K562 (cell line): Measurements from ENCODE around the gene SLC34A3. TPM values are rescaled to one million over a fixed set of nuclear protein-coding genes. Genes with fewer than 3 reads are reported as not detected.

ENCODE experiments used
- GABPB1 ChIP-seq: sonication (generic); formaldehyde crosslinking; IDR thresholded peaks from 2 replicates; pipeline ENCODE4 v1.8.0; 2022; ENCODE audit warnings: mild to moderate bottlenecking, missing genetic modification reagents
- GATAD2A ChIP-seq: fragments of 450-650 bp; IDR thresholded peaks from 2 replicates; pipeline ENCODE4 v1.6.1; 2017
- HDAC3 ChIP-seq: fragments of 450-650 bp; IDR thresholded peaks from 2 replicates; pipeline ENCODE4 v1.6.1; 2018; ENCODE audit warnings: borderline replicate concordance, mild to moderate bottlenecking, moderate library complexity; ENCODE audit not compliant: partially characterized antibody
- HLTF ChIP-seq: fragments of 450-650 bp; IDR thresholded peaks from 2 replicates; pipeline ENCODE4 v1.6.1; 2016
- HNRNPL ChIP-seq: fragments of 200-400 bp; formaldehyde crosslinking; IDR thresholded peaks from 2 replicates; pipeline ENCODE4 v1.6.1; 2017; ENCODE audit warnings: low read depth, mild to moderate bottlenecking, low read length
- KAT7 ChIP-seq: sonication (generic); formaldehyde crosslinking; IDR thresholded peaks from 2 replicates; pipeline ENCODE4 v1.8.0; 2022; ENCODE audit warnings: missing genetic modification reagents, mild to moderate bottlenecking, borderline replicate concordance
- MAZ ChIP-seq, 2 experiments: fragments of 450-650 bp in 1 of 2; sonication (generic) in 1 of 2; formaldehyde crosslinking; IDR thresholded peaks in 1 of 2; conservative IDR thresholded peaks in 1 of 2; 2 replicates each; pipeline versions ENCODE4 v1.4.0 to v1.5.0; 2020; ENCODE audit warnings: mild to moderate bottlenecking in 1 of 2, missing genetic modification reagents in 1 of 2
- MTA3 ChIP-seq: fragments of 450-650 bp; formaldehyde crosslinking; IDR thresholded peaks from 2 replicates; pipeline ENCODE4 v1.6.1; 2017; ENCODE audit warnings: mild to moderate bottlenecking, borderline replicate concordance
- NFYB ChIP-seq: IDR thresholded peaks from 2 replicates; pipeline ENCODE4 v1.6.1; 2011; ENCODE audit warnings: mild to moderate bottlenecking, moderate library complexity; ENCODE audit not compliant: insufficient read length; ENCODE audit errors: extremely low read depth
- PHB2 ChIP-seq: fragments of 450-650 bp; IDR thresholded peaks from 2 replicates; pipeline ENCODE4 v1.6.1; 2017; ENCODE audit warnings: low read depth
- RBM22 ChIP-seq: fragments of 200-400 bp; formaldehyde crosslinking; IDR thresholded peaks from 2 replicates; pipeline ENCODE4 v1.6.1; 2018; ENCODE audit warnings: low read length, low read depth; ENCODE audit not compliant: poor library complexity, severe bottlenecking
- RCOR1 ChIP-seq, 2 experiments: IDR thresholded peaks; 2 replicates each; pipeline ENCODE4 v1.6.1; 2012; ENCODE audit warnings: low read depth in 2 of 2, low read length in 2 of 2, borderline replicate concordance in 1 of 2, improper control_type of control experiment in 1 of 2
- SRSF9 ChIP-seq: fragments of 200-400 bp; formaldehyde crosslinking; IDR thresholded peaks from 2 replicates; pipeline ENCODE4 v1.6.1; 2017; ENCODE audit warnings: low read depth, low read length, borderline replicate concordance
- SUPT5H ChIP-seq: fragments of 450-650 bp; IDR thresholded peaks from 2 replicates; pipeline ENCODE4 v1.6.1; 2016
- TGIF2 ChIP-seq: sonication (generic); formaldehyde crosslinking; IDR thresholded peaks from 2 replicates; pipeline ENCODE4 v1.8.1; 2022; ENCODE audit warnings: mild to moderate bottlenecking, missing genetic modification reagents, moderate library complexity
- TRIM28 ChIP-seq: fragments of 450-650 bp; IDR thresholded peaks from 2 replicates; pipeline ENCODE4 v1.6.1; 2017
- XRCC4 ChIP-seq: IDR thresholded peaks from one replicate; pipeline ENCODE4 v1.6.1; 2011; ENCODE audit not compliant: insufficient read depth, insufficient read length; ENCODE audit errors: extremely low read depth
- YBX1 ChIP-seq: fragments of 450-650 bp; IDR thresholded peaks from 2 replicates; pipeline ENCODE4 v1.7.1; 2016; ENCODE audit warnings: mild to moderate bottlenecking
- ZNF23 ChIP-seq: fragments of 250-450 bp; sonication (Bioruptor Pico); IDR thresholded peaks from 2 replicates; pipeline ENCODE4 v1.4.0; 2020; ENCODE audit warnings: mild to moderate bottlenecking
- ZNF24 ChIP-seq: fragments of 450-650 bp; IDR thresholded peaks from 2 replicates; pipeline ENCODE4 v1.6.1; 2016
- ZNF3 ChIP-seq: fragments of 250-450 bp; sonication (Bioruptor Pico); IDR thresholded peaks from 2 replicates; pipeline ENCODE4 v1.5.0; 2021; ENCODE audit warnings: mild to moderate bottlenecking, moderate library complexity
- ZNF551 ChIP-seq: fragments of 250-450 bp; sonication (Bioruptor Pico); IDR thresholded peaks from 2 replicates; pipeline ENCODE4 v1.5.0; 2021; ENCODE audit warnings: mild to moderate bottlenecking, moderate library complexity
- polyA plus RNA-seq, 8 experiments: library from polyadenylated mRNA; depleted of rRNA in 4 of 8; stranded (reverse) in 5 of 8; unstranded in 3 of 8; fragments of >200 nt; fragmentation: Nextera tagmentation in 2 of 8; fragmentation: Illumina TruSeq in 1 of 8; extraction: Ambion mirVana in 2 of 8; extraction: Trizol in 1 of 8; gene quantifications; 2 replicates each; pipeline versions ENCODE4 v1.2.1 to v1.2.3, GENCODE V29; 2011 to 2014; ENCODE audit warnings: inconsistent platforms in 1 of 8, missing spikeins in 1 of 8
- total RNA-seq, 7 experiments: library from RNA; depleted of rRNA in 6 of 7; stranded (reverse); fragments of >200 nt in 6 of 7; fragmentation: Illumina TruSeq in 2 of 7; extraction: Trizol in 2 of 7; gene quantifications; 2 replicates each; pipeline versions ENCODE4 v1.2.1 to v1.2.3, GENCODE V29; 2011 to 2021; ENCODE audit warnings: low replicate concordance in 1 of 7
- TF ChIP-seq, protein P1 (sequence below): fragments of 250-450 bp; sonication (Bioruptor Pico); IDR thresholded peaks from 2 replicates; pipeline ENCODE4 v1.8.0; 2022; ENCODE audit warnings: moderate library complexity, mild to moderate bottlenecking, inconsistent platforms
- TF ChIP-seq, protein P2 (sequence below): sonication (generic); formaldehyde crosslinking; IDR thresholded peaks from 2 replicates; pipeline ENCODE4 v1.8.0; 2022; ENCODE audit warnings: mild to moderate bottlenecking, missing genetic modification reagents

The SLC34A3 gene
- total and polyA plus RNA-seq, 9 of the 15 experiments (the other 6 are each of a cell fraction or from before 2014, with no cell fraction given): not detected

DNA sequence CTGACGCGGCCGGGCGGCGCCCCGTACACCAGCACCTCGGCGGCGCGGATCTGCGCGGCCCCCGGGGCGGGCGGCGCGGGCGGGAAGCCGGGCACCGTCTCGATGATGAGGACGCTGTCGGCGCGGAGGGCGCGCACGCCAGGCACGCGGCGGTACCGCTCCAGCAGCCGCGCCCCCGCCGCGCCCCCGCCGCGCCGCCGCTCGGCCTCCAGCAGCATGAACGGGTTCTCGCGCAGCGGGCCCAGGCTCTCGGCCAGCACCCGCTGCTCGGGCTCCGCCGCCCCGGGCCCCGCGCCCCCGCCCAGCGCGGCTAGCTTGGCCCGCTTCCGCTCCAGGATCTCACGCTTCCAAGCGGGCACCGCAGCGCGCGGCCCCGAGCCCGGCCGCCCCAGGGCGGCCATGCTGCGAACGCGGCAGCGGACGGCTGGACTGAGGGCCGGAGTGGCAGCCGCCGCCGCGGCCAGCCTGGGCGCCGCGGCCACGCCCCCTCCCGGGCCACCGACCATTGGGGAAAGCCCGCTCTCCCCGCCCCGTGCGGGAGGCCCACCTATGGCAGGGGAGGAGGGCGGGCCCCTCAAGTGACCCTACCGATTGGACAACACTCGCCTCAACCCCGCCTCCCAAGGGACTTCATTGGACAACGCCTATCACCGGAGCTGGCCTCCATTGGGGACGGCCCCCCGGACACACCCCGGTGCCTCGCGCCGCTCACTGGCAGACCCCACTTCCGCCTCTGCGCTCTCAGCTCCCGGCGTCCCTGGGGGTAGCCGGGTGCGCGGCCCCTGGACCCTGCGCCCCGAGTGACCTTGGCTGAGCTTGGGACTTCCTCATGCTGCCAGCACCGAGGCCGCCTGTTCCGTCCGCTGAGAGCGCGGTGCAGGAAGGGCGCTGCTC is 30.1 kb upstream of the SLC34A3 start, which contains the start of gene TPRN (continued):
- TF ChIP-seq, protein P1, sequence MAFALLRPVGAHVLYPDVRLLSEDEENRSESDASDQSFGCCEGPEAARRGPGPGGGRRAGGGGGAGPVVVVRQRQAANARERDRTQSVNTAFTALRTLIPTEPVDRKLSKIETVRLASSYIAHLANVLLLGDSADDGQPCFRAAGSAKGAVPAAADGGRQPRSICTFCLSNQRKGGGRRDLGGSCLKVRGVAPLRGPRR (CRISPR knock-in tag): no peak
- TF ChIP-seq HDAC3 (no peak), KAT7 (peak; percentile 79; the same call in 1 of the 2 replicates), TRIM28 (no peak), SUPT5H (peak; percentile 88), YBX1 (no peak), ZNF551 (CRISPR knock-in tag) (no peak), ZNF24 (no peak), SRSF9 (no peak), MAZ (CRISPR knock-in tag; conservative IDR thresholded peaks at IDR 0.05 in 1 of 2, IDR thresholded peaks at IDR 0.05 in 1 of 2) (peak; percentile 52 to 82; a peak in 3 of 4 replicates), RCOR1 (IDR thresholded peaks at IDR 0.05; ENCODE audit: borderline replicate concordance in 1 of 2, low read depth in 2 of 2, low read length in 2 of 2) (no peak), MTA3 (peak; percentile 96), GABPB1 (CRISPR knock-in tag) (peak; percentile 84), NFYB (peak; percentile 95), ZNF3 (no peak), PHB2 (no peak), XRCC4 (no peak), HNRNPL (0 out of 2 replicates have a peak, but pooled peaks have one; percentile 19), TGIF2 (CRISPR knock-in tag) (no peak), RBM22 (peak; percentile 51), ZNF23 (no peak), HLTF (no peak), GATAD2A (no peak)
- TF ChIP-seq, protein P2, sequence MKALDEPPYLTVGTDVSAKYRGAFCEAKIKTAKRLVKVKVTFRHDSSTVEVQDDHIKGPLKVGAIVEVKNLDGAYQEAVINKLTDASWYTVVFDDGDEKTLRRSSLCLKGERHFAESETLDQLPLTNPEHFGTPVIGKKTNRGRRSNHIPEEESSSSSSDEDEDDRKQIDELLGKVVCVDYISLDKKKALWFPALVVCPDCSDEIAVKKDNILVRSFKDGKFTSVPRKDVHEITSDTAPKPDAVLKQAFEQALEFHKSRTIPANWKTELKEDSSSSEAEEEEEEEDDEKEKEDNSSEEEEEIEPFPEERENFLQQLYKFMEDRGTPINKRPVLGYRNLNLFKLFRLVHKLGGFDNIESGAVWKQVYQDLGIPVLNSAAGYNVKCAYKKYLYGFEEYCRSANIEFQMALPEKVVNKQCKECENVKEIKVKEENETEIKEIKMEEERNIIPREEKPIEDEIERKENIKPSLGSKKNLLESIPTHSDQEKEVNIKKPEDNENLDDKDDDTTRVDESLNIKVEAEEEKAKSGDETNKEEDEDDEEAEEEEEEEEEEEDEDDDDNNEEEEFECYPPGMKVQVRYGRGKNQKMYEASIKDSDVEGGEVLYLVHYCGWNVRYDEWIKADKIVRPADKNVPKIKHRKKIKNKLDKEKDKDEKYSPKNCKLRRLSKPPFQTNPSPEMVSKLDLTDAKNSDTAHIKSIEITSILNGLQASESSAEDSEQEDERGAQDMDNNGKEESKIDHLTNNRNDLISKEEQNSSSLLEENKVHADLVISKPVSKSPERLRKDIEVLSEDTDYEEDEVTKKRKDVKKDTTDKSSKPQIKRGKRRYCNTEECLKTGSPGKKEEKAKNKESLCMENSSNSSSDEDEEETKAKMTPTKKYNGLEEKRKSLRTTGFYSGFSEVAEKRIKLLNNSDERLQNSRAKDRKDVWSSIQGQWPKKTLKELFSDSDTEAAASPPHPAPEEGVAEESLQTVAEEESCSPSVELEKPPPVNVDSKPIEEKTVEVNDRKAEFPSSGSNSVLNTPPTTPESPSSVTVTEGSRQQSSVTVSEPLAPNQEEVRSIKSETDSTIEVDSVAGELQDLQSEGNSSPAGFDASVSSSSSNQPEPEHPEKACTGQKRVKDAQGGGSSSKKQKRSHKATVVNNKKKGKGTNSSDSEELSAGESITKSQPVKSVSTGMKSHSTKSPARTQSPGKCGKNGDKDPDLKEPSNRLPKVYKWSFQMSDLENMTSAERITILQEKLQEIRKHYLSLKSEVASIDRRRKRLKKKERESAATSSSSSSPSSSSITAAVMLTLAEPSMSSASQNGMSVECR (CRISPR knock-in tag): no peak
